ENCODE measurements around the gene CCL11.
"Not testable (repeated sequence)": the region's sequence is repeated elsewhere in the genome, so short reads cannot be mapped to it uniquely, and the experiment has no call there.

Gene CCL11

GRCh38 chr17:34312080-34312479, 26.5 kb downstream of the CCL11 start:
- DNase-seq = no peak

- DNase-seq = no peak
Observed at GRCh38 chr17:34313164-34313563, 27.6 kb downstream of the CCL11 start.

GRCh38 chr17:34314279-34314678, 28.7 kb downstream of the CCL11 start:
- no peak for DNase-seq

- DNase-seq = no peak
Observed at GRCh38 chr17:34318474-34318873, 32.9 kb downstream of the CCL11 start.

GRCh38 chr17:34319039-34319483, 33.5 kb downstream of the CCL11 start, which contains the start of gene CCL8:
CCL8 (plus strand) TSS chr17:34319435; CDS start chr17:34319502, 67 bp downstream.
- DNase-seq = no peak

GRCh38 chr17:34321964-34322363, 36.4 kb downstream of the CCL11 start:
- DNase-seq = no peak

GRCh38 chr17:34327580-34327979, 42.0 kb downstream of the CCL11 start:
- DNase-seq = not testable (repeated sequence)

GRCh38 chr17:34337701-34338100, 52.2 kb downstream of the CCL11 start:
- no peak for DNase-seq

All from NCI-H1092 treated with DMSO at 0.1 percent for 48 hours (cell line).